Measurements from ENCODE around the gene UBR4. TPM values are rescaled to one million over a fixed set of nuclear protein-coding genes. Genes with fewer than 3 reads are reported as not detected.
"Not testable (repeated sequence)": the region's sequence is repeated elsewhere in the genome, so short reads cannot be mapped to it uniquely, and the experiment has no call there.

The UBR4 gene
- total and polyA plus RNA-seq, 7 experiments from 2014 or later = 18.9 to 174 (median 151) TPM

DNA sequence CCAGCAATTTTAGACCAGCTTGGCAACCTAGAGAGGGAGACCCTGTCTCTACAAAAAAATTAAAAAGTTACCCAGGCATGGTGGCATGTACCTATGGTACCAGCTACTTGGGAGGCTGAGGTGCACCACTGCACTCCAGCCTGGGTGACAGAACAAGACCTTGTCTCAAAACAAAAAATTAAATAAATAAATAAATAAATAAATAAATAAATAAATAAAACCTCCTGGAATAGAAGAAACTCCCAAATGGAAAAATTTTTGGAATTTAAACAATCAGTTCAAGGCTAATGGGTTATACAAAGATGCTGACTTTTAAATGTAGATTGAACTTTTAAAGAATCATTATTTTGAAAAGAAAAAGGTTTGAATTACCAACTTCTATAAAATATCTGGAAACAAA is 22.2 kb downstream of the UBR4 start:
- H3K36me3 Mint-ChIP-seq = peaks cover 34 to 70% (median 55%) of the 10 kb centered on the region in 5 donors
- H3K9me3 Mint-ChIP-seq = no peaks in the 10 kb centered on the region
- intact Hi-C loops (cut with micrococcal nuclease) = loop anchor here in 1 of 2 donors (10.0 kb wide), 1 partner anchor 467 kb away; no protein-coding TSS in a partner anchor

DNA sequence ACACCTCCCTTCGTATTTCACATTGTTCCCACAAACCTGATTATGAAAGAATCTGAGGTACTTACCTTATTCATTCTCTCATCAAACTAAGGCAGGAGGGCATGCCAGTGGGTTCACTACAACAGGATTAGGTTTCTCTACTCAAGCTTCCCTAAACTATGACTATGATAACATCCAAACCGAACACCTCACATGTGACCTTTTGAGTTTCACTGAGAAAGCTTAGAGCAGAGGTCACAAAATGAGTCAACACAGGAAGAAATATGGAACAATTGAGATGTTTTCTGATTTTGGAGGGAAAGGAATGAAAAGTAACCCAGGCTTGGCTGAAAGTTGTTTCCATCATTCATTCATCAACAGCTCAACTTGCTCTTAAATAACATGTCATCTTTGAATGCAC is 24.1 kb downstream of the UBR4 start:
- ChIA-PET CTCF (interaction anchor here (1.2 kb wide), 1 partner anchor 476 kb away, joined by 3 read pairs; no protein-coding TSS in a partner anchor), POLR2A (no interaction called here)
- Histone ChIP-seq H3K4me1 (ENCODE audit: control insufficient read depth in 2 of 2, insufficient read depth in 2 of 2, low read length in 2 of 2) (no peaks in the 10 kb centered on the region), H3K4me3 (ENCODE audit: low read length) (no peak overlapping the region), H3K27me3 (ENCODE audit: control insufficient read depth in 2 of 2, insufficient read depth in 2 of 2, low read length in 2 of 2) (no peaks in the 10 kb centered on the region), H3K9me3 (ENCODE audit: control insufficient read depth in 2 of 3, low read length in 3 of 3) (no peaks in the 10 kb centered on the region), H3K27ac (ENCODE audit: low read depth, low read length) (no peak overlapping the region), H3K36me3 (ENCODE audit: control insufficient read depth in 2 of 3, insufficient read depth in 3 of 3, low read length in 3 of 3) (peaks cover 25 to 81% (median 35%) of the 10 kb centered on the region in 3 experiments)
- no peak for DNase-seq
- ATAC-seq = no peak
- no peak overlapping the region for H3K4me3 Mint-ChIP-seq
- H3K9me3 Mint-ChIP-seq = no peaks in the 10 kb centered on the region
- peak overlapping the region in 2 of 9 donors; percentile 4 to 15 for H3K27ac Mint-ChIP-seq
- H3K4me1 Mint-ChIP-seq = peaks cover 5 to 21% (median 10%) of the 10 kb centered on the region in 7 donors
- no peaks in the 10 kb centered on the region for H3K27me3 Mint-ChIP-seq
- intact Hi-C loops (cut with micrococcal nuclease) = loop anchor here in 1 of 2 donors (10.0 kb wide), 1 partner anchor 469 kb away; no protein-coding TSS in a partner anchor
- peaks cover 33 to 72% (median 59%) of the 10 kb centered on the region in 5 donors for H3K36me3 Mint-ChIP-seq

More for the DNA sequence above, 22.2 kb downstream of the UBR4 start:
- H3K4me3 Mint-ChIP-seq = no peak overlapping the region
- Histone ChIP-seq H3K36me3 (ENCODE audit: control insufficient read depth in 2 of 3, insufficient read depth in 3 of 3, low read length in 3 of 3) (peaks cover 33 to 90% (median 43%) of the 10 kb centered on the region in 3 experiments), H3K4me3 (ENCODE audit: low read length) (no peak overlapping the region), H3K9me3 (ENCODE audit: control insufficient read depth in 2 of 3, low read length in 3 of 3) (no peaks in the 10 kb centered on the region), H3K27me3 (ENCODE audit: control insufficient read depth in 2 of 2, insufficient read depth in 2 of 2, low read length in 2 of 2) (no peaks in the 10 kb centered on the region), H3K27ac (ENCODE audit: low read depth, low read length) (no peak overlapping the region), H3K4me1 (ENCODE audit: control insufficient read depth in 2 of 2, insufficient read depth in 2 of 2, low read length in 2 of 2) (no peaks in the 10 kb centered on the region)
- POLR2A ChIA-PET = interaction anchor here (1.2 kb wide), 1 partner anchor 8 kb away, joined by 3 read pairs; no protein-coding TSS in a partner anchor
- H3K4me1 Mint-ChIP-seq = peaks cover 0 to 20% (median 0%) of the 10 kb centered on the region in 7 donors
- H3K27me3 Mint-ChIP-seq = no peaks in the 10 kb centered on the region
- peak overlapping the region in 1 of 9 donors; percentile 56 for H3K27ac Mint-ChIP-seq
- CTCF ChIA-PET = interaction anchor here (0.7 kb wide), 1 partner anchor 1572 kb away, joined by 3 read pairs; no protein-coding TSS in a partner anchor
- DNase-seq (no peak), ATAC-seq (no peak)

DNA sequence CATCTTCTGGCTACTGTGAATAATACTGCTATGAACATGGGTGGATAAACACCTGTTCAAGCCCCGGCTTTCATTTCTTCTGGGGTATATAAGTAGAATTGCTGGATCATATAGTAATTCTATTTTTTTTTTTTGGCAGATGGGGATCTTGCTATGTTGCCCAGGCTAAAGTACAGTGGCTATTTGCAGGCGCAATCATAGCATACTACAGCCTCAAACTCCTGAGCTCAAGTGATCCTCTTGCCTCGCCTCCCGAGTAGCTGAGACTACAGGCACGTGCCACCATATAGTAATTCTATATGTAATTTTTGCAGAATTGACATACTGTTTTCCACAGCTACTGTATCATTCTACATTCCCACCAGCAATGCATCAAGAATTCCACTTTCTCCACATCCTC is 27.8 kb downstream of the UBR4 start:
- Histone ChIP-seq H3K27ac (ENCODE audit: low read depth, low read length) (no peak overlapping the region), H3K4me3 (ENCODE audit: low read length) (no peak overlapping the region), H3K36me3 (ENCODE audit: control insufficient read depth in 2 of 3, insufficient read depth in 3 of 3, low read length in 3 of 3) (peaks cover 24 to 67% (median 50%) of the 10 kb centered on the region in 3 experiments), H3K9me3 (ENCODE audit: control insufficient read depth in 2 of 3, low read length in 3 of 3) (no peaks in the 10 kb centered on the region), H3K4me1 (ENCODE audit: control insufficient read depth in 2 of 2, insufficient read depth in 2 of 2, low read length in 2 of 2) (peaks cover 0 to 19% of the 10 kb centered on the region in 2 donors), H3K27me3 (ENCODE audit: control insufficient read depth in 2 of 2, insufficient read depth in 2 of 2, low read length in 2 of 2) (no peaks in the 10 kb centered on the region)
- intact Hi-C loops (cut with micrococcal nuclease) = loop anchor here in 1 of 2 donors (10.0 kb wide), 1 partner anchor 473 kb away; no protein-coding TSS in a partner anchor
- H3K36me3 Mint-ChIP-seq = peaks cover 36 to 69% (median 58%) of the 10 kb centered on the region in 5 donors
- DNase-seq (no peak), ATAC-seq (no peak)
- H3K27ac Mint-ChIP-seq = peak overlapping the region in 3 of 9 donors; percentile 5 to 87 (median 85)
- H3K4me3 Mint-ChIP-seq = no peak overlapping the region
- H3K4me1 Mint-ChIP-seq = peaks cover 15 to 42% (median 33%) of the 10 kb centered on the region in 7 donors
- ChIA-PET CTCF (no interaction called here), POLR2A (no interaction called here)
- H3K9me3 Mint-ChIP-seq = peaks cover 0 to 3% (median 0%) of the 10 kb centered on the region in 11 donors
- no peaks in the 10 kb centered on the region for H3K27me3 Mint-ChIP-seq

DNA sequence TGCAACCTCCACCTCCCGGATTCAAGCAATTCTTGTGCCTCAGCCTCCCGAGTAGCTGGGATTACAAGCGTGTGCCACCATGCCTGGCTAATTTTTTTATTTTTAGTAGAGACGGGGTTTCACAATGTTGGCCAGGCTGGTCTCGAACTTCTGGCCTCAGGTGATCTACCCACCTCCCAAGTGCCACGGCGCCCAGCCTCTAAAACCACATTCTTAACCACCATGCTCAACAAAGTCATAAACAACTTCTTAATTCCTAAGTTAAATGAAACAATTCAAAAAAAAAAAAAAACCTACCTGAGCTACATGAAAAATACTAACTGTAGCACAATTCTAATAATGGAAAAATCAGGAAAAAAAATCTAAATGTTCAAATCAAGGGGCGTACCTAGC is 29.8 kb downstream of the UBR4 start:
- peaks cover 0 to 19% of the 10 kb centered on the region in 2 donors for H3K4me1 ChIP-seq (ENCODE audit: control insufficient read depth in 2 of 2, insufficient read depth in 2 of 2, low read length in 2 of 2)
- ChIA-PET POLR2A (interaction anchor here (0.9 to 1.6 kb wide), 4 partner anchors 13 to 212 kb away, joined by 3 to 5 read pairs (median 4); no protein-coding TSS in a partner anchor), CTCF (interaction anchor here (0.7 to 2.0 kb wide), 7 partner anchors 11 to 580 kb away, joined by 3 to 15 read pairs (median 3); no protein-coding TSS in a partner anchor)
- peaks cover 29 to 73% (median 55%) of the 10 kb centered on the region in 5 donors for H3K36me3 Mint-ChIP-seq
- peak overlapping the region; percentile 70 to 95 (median 87) for H3K27ac Mint-ChIP-seq
- H3K4me3 ChIP-seq (ENCODE audit: low read length); H3K27me3 ChIP-seq (ENCODE audit: control insufficient read depth in 2 of 2, insufficient read depth in 2 of 2, low read length in 2 of 2); H3K9me3 Mint-ChIP-seq; ATAC-seq; H3K27me3 Mint-ChIP-seq; H3K9me3 ChIP-seq (ENCODE audit: control insufficient read depth in 2 of 3, low read length in 3 of 3): not testable (repeated sequence)
- peaks cover 15 to 42% (median 31%) of the 10 kb centered on the region in 7 donors for H3K4me1 Mint-ChIP-seq
- DNase-seq = peak in 2 of 9 donors; percentile 0 to 5
- peak overlapping the region; percentile 45 for H3K27ac ChIP-seq (ENCODE audit: low read depth, low read length)
- peaks cover 26 to 68% (median 43%) of the 10 kb centered on the region in 3 experiments for H3K36me3 ChIP-seq (ENCODE audit: control insufficient read depth in 2 of 3, insufficient read depth in 3 of 3, low read length in 3 of 3)
- intact Hi-C loops (cut with micrococcal nuclease) = loop anchor here in 1 of 2 donors (2.0 to 10.0 kb wide), 2 partner anchors 29 to 475 kb away; no protein-coding TSS in a partner anchor
- peak overlapping the region in 8 of 10 donors; percentile 8 to 68 (median 54) for H3K4me3 Mint-ChIP-seq

DNA sequence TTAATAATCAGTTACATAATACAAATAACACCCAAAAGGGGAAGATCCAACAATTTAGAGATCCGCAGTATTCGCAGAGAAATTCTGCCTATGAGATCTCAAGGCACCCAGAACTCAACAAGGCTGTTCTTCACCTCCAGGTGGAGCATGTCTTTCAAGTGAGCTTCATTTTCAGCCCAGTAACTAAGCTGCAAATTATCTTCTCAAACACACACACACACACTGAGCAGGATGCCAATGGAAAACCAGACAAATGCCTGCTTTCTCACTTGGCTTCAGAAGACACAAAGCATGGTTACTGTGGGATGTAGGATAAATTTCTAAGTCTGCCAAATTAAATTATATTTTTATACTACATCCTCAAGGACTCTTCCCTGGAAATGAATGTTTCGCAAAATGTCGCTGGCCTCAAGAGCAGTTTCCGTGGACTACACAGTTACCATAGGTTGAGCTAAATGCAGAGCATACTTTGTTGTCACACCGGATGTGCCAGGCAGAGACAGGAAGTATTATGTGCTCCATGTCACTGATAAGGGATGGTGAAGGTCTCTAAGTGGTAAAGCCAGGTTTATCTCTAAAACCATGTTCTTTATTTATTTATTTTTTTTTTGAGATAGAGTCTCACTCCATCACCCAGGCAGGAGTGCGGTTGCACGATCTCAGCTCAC is 30.3 kb downstream of the UBR4 start:
- CTCF ChIA-PET = interaction anchor here (0.7 to 2.0 kb wide), 9 partner anchors 11 to 580 kb away, joined by 3 to 15 read pairs (median 3); no protein-coding TSS in a partner anchor
- H3K27me3 ChIP-seq (ENCODE audit: control insufficient read depth in 2 of 2, insufficient read depth in 2 of 2, low read length in 2 of 2) = no peaks in the 10 kb centered on the region
- Mint-ChIP-seq H3K9me3 (peaks cover 0 to 3% (median 0%) of the 10 kb centered on the region in 11 donors), H3K4me3 (peak overlapping the region; percentile 16 to 64 (median 54)), H3K27ac (peak overlapping the region; percentile 75 to 95 (median 89)), H3K27me3 (no peaks in the 10 kb centered on the region), H3K4me1 (peaks cover 15 to 42% (median 31%) of the 10 kb centered on the region in 7 donors), H3K36me3 (peaks cover 29 to 73% (median 50%) of the 10 kb centered on the region in 5 donors)
- intact Hi-C loops (cut with micrococcal nuclease) = loop anchor here (1.0 to 10.0 kb wide), 5 partner anchors 29 to 475 kb away; partner anchors contain the start of gene UBR4 (in 1 of the 2)
- no peak overlapping the region for H3K4me3 ChIP-seq (ENCODE audit: low read length)
- DNase-seq (peak in 7 of 9 donors; percentile 38 to 70 (median 49)), ATAC-seq (peak; percentile 87)
- H3K9me3 ChIP-seq (ENCODE audit: control insufficient read depth in 2 of 3, low read length in 3 of 3) = no peaks in the 10 kb centered on the region
- H3K36me3 ChIP-seq (ENCODE audit: control insufficient read depth in 2 of 3, insufficient read depth in 3 of 3, low read length in 3 of 3) = peaks cover 26 to 68% (median 43%) of the 10 kb centered on the region in 3 experiments
- H3K27ac ChIP-seq (ENCODE audit: low read depth, low read length) = peak overlapping the region; percentile 45
- peaks cover 0 to 19% of the 10 kb centered on the region in 2 donors for H3K4me1 ChIP-seq (ENCODE audit: control insufficient read depth in 2 of 2, insufficient read depth in 2 of 2, low read length in 2 of 2)
- POLR2A ChIA-PET = interaction anchor here (0.6 to 1.6 kb wide), 8 partner anchors 9 to 1324 kb away, joined by 3 to 6 read pairs (median 4); no protein-coding TSS in a partner anchor

DNA sequence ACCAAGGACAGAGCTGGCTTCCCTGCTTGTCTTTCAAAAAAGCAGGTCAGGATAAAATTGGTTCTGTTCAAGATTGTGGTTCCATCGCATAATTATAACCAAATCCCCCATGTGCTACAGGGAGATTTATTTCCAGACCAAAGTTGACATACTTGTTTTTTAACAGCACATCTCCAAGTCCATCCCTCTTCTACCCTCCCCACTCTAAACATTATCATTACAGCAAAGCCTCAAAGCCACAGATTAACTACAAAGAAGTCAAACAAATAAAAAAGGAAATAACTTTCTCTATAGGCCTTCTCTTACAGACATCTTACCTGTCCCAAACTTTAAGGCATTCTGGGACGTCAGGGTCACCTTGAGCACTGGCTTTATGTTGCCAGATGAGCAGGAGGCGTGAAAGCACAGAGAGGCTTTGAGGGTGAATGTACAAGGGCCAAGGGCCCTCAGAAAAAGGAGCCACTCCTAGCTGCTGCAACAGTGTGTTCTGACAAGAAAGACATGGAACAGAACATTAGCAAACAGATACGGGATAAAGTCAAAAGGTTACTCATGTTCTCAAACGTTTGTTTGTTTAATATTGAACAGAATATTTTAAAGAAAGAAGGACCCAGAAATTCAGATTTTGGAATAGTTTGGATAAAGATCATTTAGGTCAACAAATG is 31.2 kb downstream of the UBR4 start:
- Mint-ChIP-seq H3K4me1 (peaks cover 15 to 42% (median 31%) of the 10 kb centered on the region in 7 donors), H3K27me3 (no peaks in the 10 kb centered on the region), H3K9me3 (peaks cover 0 to 3% (median 0%) of the 10 kb centered on the region in 11 donors), H3K4me3 (peak overlapping the region in 3 of 10 donors; percentile 16 to 57 (median 26)), H3K27ac (peak overlapping the region; percentile 38 to 95 (median 75)), H3K36me3 (peaks cover 28 to 72% (median 47%) of the 10 kb centered on the region in 5 donors)
- DNase-seq (no peak), ATAC-seq (no peak)
- Histone ChIP-seq H3K4me1 (ENCODE audit: control insufficient read depth in 2 of 2, insufficient read depth in 2 of 2, low read length in 2 of 2) (peaks cover 0 to 19% of the 10 kb centered on the region in 2 donors), H3K27ac (ENCODE audit: low read depth, low read length) (no peak overlapping the region), H3K9me3 (ENCODE audit: control insufficient read depth in 2 of 3, low read length in 3 of 3) (no peaks in the 10 kb centered on the region), H3K4me3 (ENCODE audit: low read length) (no peak overlapping the region), H3K27me3 (ENCODE audit: control insufficient read depth in 2 of 2, insufficient read depth in 2 of 2, low read length in 2 of 2) (no peaks in the 10 kb centered on the region), H3K36me3 (ENCODE audit: control insufficient read depth in 2 of 3, insufficient read depth in 3 of 3, low read length in 3 of 3) (peaks cover 25 to 68% (median 44%) of the 10 kb centered on the region in 3 experiments)
- intact Hi-C loops (cut with micrococcal nuclease) = loop anchor here (1.0 to 5.0 kb wide), 3 partner anchors 33 to 474 kb away; partner anchors contain the start of gene UBR4 (in 1 of the 2)
- ChIA-PET POLR2A (interaction anchor here (0.8 to 1.6 kb wide), 5 partner anchors 9 to 105 kb away, joined by 3 to 5 read pairs (median 4); no protein-coding TSS in a partner anchor), CTCF (interaction anchor here (0.7 to 2.0 kb wide), 2 partner anchors 62 kb away, joined by 3 to 15 read pairs; no protein-coding TSS in a partner anchor)

All from naive thymus-derived CD4-positive, alpha-beta T cell (primary cell).